Superior temporal gyrus (tissue), 1 donor: Measurements from ENCODE around the gene NEK6.

Source experiments
- DNase-seq: peaks from one replicate; pipeline ENCODE4 v3.0.0-alpha.2; 2016; ENCODE audit errors: extremely low spot score

The NEK6 gene

GRCh38 chr9:124279531-124280175, 21.9 kb downstream of the NEK6 start:
- no peak for DNase-seq

- DNase-seq, result peak; percentile 25
These were observed 22.5 kb downstream of the NEK6 start for GRCh38 chr9:124280176-124280691.

- DNase-seq, result no peak
These were observed 24.2 kb downstream of the NEK6 start for GRCh38 chr9:124281931-124282371.

- DNase-seq, result no peak
These were observed 24.9 kb downstream of the NEK6 start for GRCh38 chr9:124282442-124283227.

- no peak for DNase-seq
These were observed 25.6 kb downstream of the NEK6 start for GRCh38 chr9:124283228-124283814.

- DNase-seq, result no peak
These were observed 26.6 kb downstream of the NEK6 start for GRCh38 chr9:124284237-124284831.

- DNase-seq, result peak; percentile 60
These were observed 27.2 kb downstream of the NEK6 start for GRCh38 chr9:124284940-124285441.

- no peak for DNase-seq
These were observed 27.7 kb downstream of the NEK6 start for GRCh38 chr9:124285490-124285889.

- no peak for DNase-seq
These were observed 28.1 kb downstream of the NEK6 start for GRCh38 chr9:124285903-124286291.

- no peak for DNase-seq
These were observed 28.7 kb downstream of the NEK6 start for GRCh38 chr9:124286292-124286931.

- no peak for DNase-seq
These were observed 32.4 kb downstream of the NEK6 start for GRCh38 chr9:124290053-124290591.

GRCh38 chr9:124290743-124291554, 33.2 kb downstream of the NEK6 start:
- no peak for DNase-seq

GRCh38 chr9:124291801-124292396, 34.1 kb downstream of the NEK6 start:
- DNase-seq, result no peak

- DNase-seq, result no peak
These were observed 35.2 kb downstream of the NEK6 start for GRCh38 chr9:124292696-124293593.

GRCh38 chr9:124293718-124294506, 36.2 kb downstream of the NEK6 start:
- no peak for DNase-seq

- DNase-seq, result no peak
These were observed 37.5 kb downstream of the NEK6 start for GRCh38 chr9:124295159-124295794.

- no peak for DNase-seq
These were observed 38.3 kb downstream of the NEK6 start for GRCh38 chr9:124296094-124296493.
